Right lobe of liver (tissue), 6 donors: ENCODE measurements around the gene DCST1. TPM values are rescaled to one million over a fixed set of nuclear protein-coding genes. Genes with fewer than 3 reads are reported as not detected.

ENCODE experiments used
- ATAC-seq, 4 donors: fragments of 200-7000 bp; cut with Tn5 transposase; one replicate each; pipeline ENCODE4 v1.9.1; 2020; ENCODE audit warnings: mild to moderate bottlenecking in 4 of 4, moderate library complexity in 4 of 4
- DNase-seq, 3 donors: peaks; one replicate each; pipeline ENCODE4 v3.0.0-alpha.2; 2020
- H3K27ac ChIP-seq, 3 donors: fragments of 200-600 bp; one replicate each; pipeline ENCODE4 v1.8.0; 2022
- H3K27me3 ChIP-seq, 2 donors: fragments of 200-600 bp; one replicate each; pipeline ENCODE4 v1.8.0; 2022
- H3K36me3 ChIP-seq, 4 donors: fragments of 200-600 bp; sonication (generic) in 1 of 4; one replicate each; pipeline versions ENCODE4 v1.5.1 to v1.8.0; 2017 to 2022; ENCODE audit warnings: control low read depth in 1 of 4
- H3K4me1 ChIP-seq, 4 donors: fragments of 200-600 bp; sonication (generic) in 1 of 4; one replicate each; pipeline versions ENCODE4 v1.5.1 to v1.8.0; 2017 to 2022; ENCODE audit warnings: control low read depth in 1 of 4
- H3K4me3 ChIP-seq, 3 donors: fragments of 200-600 bp; one replicate each; pipeline ENCODE4 v1.8.0; 2022
- H3K9me3 ChIP-seq, 4 donors: fragments of 200-600 bp; sonication (generic) in 1 of 4; one replicate each; pipeline versions ENCODE4 v1.5.1 to v1.8.0; 2017 to 2022; ENCODE audit warnings: control low read depth in 1 of 4
- CTCF ChIP-seq, 4 donors: fragments of 200-600 bp in 3 of 4; fragments of 450-650 bp in 1 of 4; IDR thresholded peaks; one replicate each; pipeline versions ENCODE4 v1.5.1 to v1.8.0; 2016 to 2022; ENCODE audit warnings: antibody characterized with exemption in 4 of 4, mild to moderate bottlenecking in 2 of 4
- POLR2A ChIP-seq: fragments of 450-650 bp; IDR thresholded peaks from one replicate; pipeline ENCODE4 v1.6.1; 2017; ENCODE audit warnings: antibody characterized with exemption, mild to moderate bottlenecking
- WGBS: methylation state at CpG from one replicate; pipeline ENCODE4 v1.1.6; 2018; ENCODE audit warnings: low coverage, low lambda C conversion rate; ENCODE audit not compliant: insufficient coverage; ENCODE audit errors: missing lambda C conversion rate; 5-methylcytosine and 5-hydroxymethylcytosine counted together
- intact Hi-C, 2 donors: fragments of 100-400 bp; cut with DNase I; formaldehyde crosslinking; loops; one replicate each; pipeline versions ENCODE4 v1.11.2 to v1.14.1; 2022
- total RNA-seq, 6 experiments: library from RNA; depleted of rRNA in 2 of 6; stranded (reverse); fragments of >200 nt in 2 of 6; fragmentation: NEBNext Ultra II Directional in 3 of 6; extraction: Animal tissue kit (Norgen Biotek cat#: 25700) in 3 of 6; gene quantifications; one replicate each; pipeline versions ENCODE4 v1.1.0 to v1.2.4, GENCODE V29; 2016 to 2023
- donor health status: DM: no; HTN: yes; CAD: no.
- donor health status: DM: no; HTN: no; CAD: no.
- donor health status: DM: no; HTN: no; CAD: no.
- donor health status: DM: no; HTN: yes; CAD: no.
- donor health status: DM: no; HTN: yes; CAD: no.

DCST1 gene
- total RNA-seq, 6 experiments from 2014 or later = not detected

- TF ChIP-seq POLR2A = no peak
- no peak for TF ChIP-seq CTCF (IDR thresholded peaks at IDR 0.05)
- Histone ChIP-seq H3K27me3 (no peaks in the 10 kb centered on the region), H3K27ac (peak overlapping the region in 2 of 3 donors; percentile 43 to 65), H3K36me3 (no peaks in the 10 kb centered on the region), H3K4me1 (peaks cover 0 to 35% (median 11%) of the 10 kb centered on the region in 4 donors), H3K4me3 (no peak overlapping the region), H3K9me3 (no peaks in the 10 kb centered on the region)
- ATAC-seq (peak; percentile 15 to 59 (median 40)), DNase-seq (peak in 2 of 3 donors; percentile 64 to 67)
- intact Hi-C loops = no loop called here
- no CpG with 5 or more reads among the region's 12 CpGs for WGBS
Observed at GRCh38 chr1:155043301-155043702, 9.7 kb downstream of the DCST1 start.

GRCh38 chr1:155043793-155044192 is 10.2 kb downstream of the DCST1 start:
- peak overlapping the region in 2 of 3 donors; percentile 43 to 65 for H3K27ac ChIP-seq
- no peak overlapping the region for H3K4me3 ChIP-seq
- 14% methylated on average over 3 of the region's 3 CpGs for WGBS
- DNase-seq (no peak), ATAC-seq (peak; percentile 20 to 62 (median 46))
- H3K4me1 ChIP-seq = peaks cover 0 to 35% (median 11%) of the 10 kb centered on the region in 4 donors
- no peaks in the 10 kb centered on the region for H3K9me3 ChIP-seq
- intact Hi-C loops = no loop called here
- TF ChIP-seq CTCF (IDR thresholded peaks at IDR 0.05) = no peak
- TF ChIP-seq POLR2A = no peak
- H3K36me3 ChIP-seq = no peaks in the 10 kb centered on the region
- no peaks in the 10 kb centered on the region for H3K27me3 ChIP-seq

- TF ChIP-seq POLR2A (no peak), CTCF (IDR thresholded peaks at IDR 0.05) (no peak)
- no peaks in the 10 kb centered on the region for H3K36me3 ChIP-seq
- no peak overlapping the region for H3K4me3 ChIP-seq
- no peaks in the 10 kb centered on the region for H3K9me3 ChIP-seq
- H3K27me3 ChIP-seq = no peaks in the 10 kb centered on the region
- peak overlapping the region; percentile 31 to 65 (median 32) for H3K27ac ChIP-seq
- WGBS = 88% methylated on average over 6 of the region's 6 CpGs
- peaks cover 0 to 29% (median 11%) of the 10 kb centered on the region in 4 donors for H3K4me1 ChIP-seq
- no peak for DNase-seq
- intact Hi-C loops = no loop called here
- no peak for ATAC-seq
Observed at GRCh38 chr1:155044365-155044764, 10.7 kb downstream of the DCST1 start.

GRCh38 chr1:155044812-155045657 is 11.4 kb downstream of the DCST1 start:
- peak; percentile 85 to 95 (median 93) for ATAC-seq
- H3K36me3 ChIP-seq = no peaks in the 10 kb centered on the region
- 7% methylated on average over 3 of the region's 7 CpGs for WGBS

More at GRCh38 chr1:155044812-155045657, 11.4 kb downstream of the DCST1 start:
- TF ChIP-seq POLR2A = no peak
- TF ChIP-seq CTCF (IDR thresholded peaks at IDR 0.05) = peak; percentile 75 to 88 (median 86)
- Histone ChIP-seq H3K4me1 (peaks cover 0 to 33% (median 13%) of the 10 kb centered on the region in 4 donors), H3K9me3 (no peaks in the 10 kb centered on the region), H3K27ac (peak overlapping the region; percentile 31 to 65 (median 32)), H3K27me3 (no peaks in the 10 kb centered on the region), H3K4me3 (no peak overlapping the region)
- DNase-seq = peak; percentile 81 to 89 (median 86)
- intact Hi-C loops = no loop called here
